ENCODE data around the gene SF3B1.
A peak's percentile ranks its signal among the peaks of the same experiment; 100 is the strongest.

The SF3B1 gene

GRCh38 chr2:197427986-197428385 lies 6.8 kb downstream of the SF3B1 start:
- Mint-ChIP-seq H3K27me3 (no peaks in the 10 kb centered on the region), H3K9me3 (no peaks in the 10 kb centered on the region), H3K27ac (ENCODE audit: low read depth) (peak overlapping the region; percentile 91), H3K4me3 (peak overlapping the region; percentile 88), H3K36me3 (ENCODE audit: insufficient read depth) (peaks cover 25% of the 10 kb centered on the region), H3K4me1 (peaks cover 84% of the 10 kb centered on the region)
- DNase-seq (ENCODE audit: low spot score in 2 of 2) (no peak), ATAC-seq (replicated peaks; ENCODE audit: extremely low read depth, poor library complexity, severe bottlenecking) (no peak)

GRCh38 chr2:197426723-197427603 lies 7.9 kb downstream of the SF3B1 start:
- DNase-seq (ENCODE audit: low spot score in 2 of 2) (no peak), ATAC-seq (replicated peaks; ENCODE audit: extremely low read depth, poor library complexity, severe bottlenecking) (no peak)
- peaks cover 74% of the 10 kb centered on the region for H3K4me1 Mint-ChIP-seq
- peak overlapping the region; percentile 42 for H3K4me3 Mint-ChIP-seq
- H3K27ac Mint-ChIP-seq (ENCODE audit: low read depth), result peak overlapping the region; percentile 50
- H3K36me3 Mint-ChIP-seq (ENCODE audit: insufficient read depth), result peaks cover 34% of the 10 kb centered on the region
- no peaks in the 10 kb centered on the region for H3K27me3 Mint-ChIP-seq
- H3K9me3 Mint-ChIP-seq, result no peaks in the 10 kb centered on the region

DNA sequence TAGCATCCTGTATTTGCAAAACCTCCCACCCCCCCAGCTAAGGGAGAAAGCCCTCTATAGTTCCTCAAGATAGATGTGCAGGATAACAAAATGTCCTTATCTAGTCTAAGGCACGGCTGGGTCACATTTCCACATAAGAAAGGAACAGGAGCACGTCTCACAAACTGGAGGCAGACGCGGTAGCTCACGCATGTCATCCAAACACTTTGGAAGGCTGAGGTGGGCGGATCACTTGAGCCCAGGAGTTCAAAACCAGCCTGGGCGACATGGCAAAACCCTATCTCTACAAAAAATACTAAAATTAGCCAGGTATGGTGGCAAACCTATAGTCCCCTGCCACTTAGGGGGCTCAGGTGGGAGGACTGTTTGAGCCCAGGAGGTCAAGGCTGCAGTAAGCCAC lies 9.3 kb downstream of the SF3B1 start:
- Mint-ChIP-seq H3K36me3 (ENCODE audit: insufficient read depth) (peaks cover 42% of the 10 kb centered on the region), H3K4me1 (peaks cover 60% of the 10 kb centered on the region), H3K27ac (ENCODE audit: low read depth) (peak overlapping the region; percentile 50), H3K27me3 (no peaks in the 10 kb centered on the region), H3K4me3 (peak overlapping the region; percentile 42), H3K9me3 (no peaks in the 10 kb centered on the region)
- ATAC-seq (replicated peaks; ENCODE audit: extremely low read depth, poor library complexity, severe bottlenecking) (no peak), DNase-seq (ENCODE audit: low spot score in 2 of 2) (no peak)

DNA sequence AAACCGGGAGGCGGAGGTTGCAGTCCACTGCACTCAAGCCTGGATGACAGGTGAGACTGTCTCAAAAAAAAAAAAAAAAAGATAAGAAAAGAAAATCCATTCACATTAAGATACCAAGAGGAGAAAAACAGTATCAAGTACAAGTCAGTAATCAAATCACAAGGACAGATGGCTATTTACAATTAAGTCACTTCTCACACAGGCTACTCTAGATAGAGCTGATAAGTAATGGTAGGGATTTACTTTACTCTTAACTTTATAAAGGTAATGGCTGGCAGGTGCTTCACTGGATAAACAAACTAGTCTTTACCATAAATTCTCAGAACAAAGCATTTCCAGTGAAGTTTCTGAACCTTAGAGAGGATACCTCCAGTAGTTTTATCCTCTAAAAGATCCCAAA lies 11.5 kb downstream of the SF3B1 start:
- H3K9me3 Mint-ChIP-seq, result no peaks in the 10 kb centered on the region
- H3K27me3 Mint-ChIP-seq, result no peaks in the 10 kb centered on the region
- ATAC-seq (replicated peaks; ENCODE audit: extremely low read depth, poor library complexity, severe bottlenecking) (no peak), DNase-seq (ENCODE audit: low spot score in 2 of 2) (no peak)
- H3K4me1 Mint-ChIP-seq, result peaks cover 38% of the 10 kb centered on the region
- H3K27ac Mint-ChIP-seq (ENCODE audit: low read depth), result peak overlapping the region; percentile 13
- no peak overlapping the region for H3K4me3 Mint-ChIP-seq
- H3K36me3 Mint-ChIP-seq (ENCODE audit: insufficient read depth), result peaks cover 48% of the 10 kb centered on the region

DNA sequence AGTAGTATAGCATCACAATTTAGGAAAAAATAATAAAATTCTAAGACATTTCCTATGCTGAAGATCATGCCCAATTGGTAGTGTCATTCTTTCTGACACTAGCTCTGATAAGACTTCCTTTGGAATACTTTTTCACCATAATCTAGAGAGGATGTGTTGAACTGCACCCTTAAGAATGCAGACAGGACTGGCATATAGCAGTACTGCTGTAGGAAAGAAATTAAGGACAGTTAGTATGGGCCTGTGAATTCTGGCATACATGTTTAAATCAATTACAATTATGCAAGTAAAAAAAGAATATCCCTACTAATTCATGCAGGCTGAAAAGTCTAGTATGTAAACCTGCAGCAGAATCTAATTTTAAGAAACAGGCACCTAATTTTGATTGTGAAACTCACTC lies 15.4 kb downstream of the SF3B1 start:
- H3K4me3 Mint-ChIP-seq, result no peak overlapping the region
- H3K27ac Mint-ChIP-seq (ENCODE audit: low read depth), result peak overlapping the region; percentile 41
- peaks cover 11% of the 10 kb centered on the region for H3K4me1 Mint-ChIP-seq
- no peak for ATAC-seq (replicated peaks; ENCODE audit: extremely low read depth, poor library complexity, severe bottlenecking)
- peaks cover 76% of the 10 kb centered on the region for H3K36me3 Mint-ChIP-seq (ENCODE audit: insufficient read depth)
- no peaks in the 10 kb centered on the region for H3K27me3 Mint-ChIP-seq
- H3K9me3 Mint-ChIP-seq, result no peaks in the 10 kb centered on the region
- DNase-seq (ENCODE audit: low spot score in 2 of 2), result no peak

- peaks cover 76% of the 10 kb centered on the region for H3K36me3 Mint-ChIP-seq (ENCODE audit: insufficient read depth)
- H3K9me3 Mint-ChIP-seq, result no peaks in the 10 kb centered on the region
- H3K4me3 Mint-ChIP-seq, result no peak overlapping the region
- H3K27me3 Mint-ChIP-seq, result no peaks in the 10 kb centered on the region
- DNase-seq (ENCODE audit: low spot score in 2 of 2) (no peak), ATAC-seq (replicated peaks; ENCODE audit: extremely low read depth, poor library complexity, severe bottlenecking) (no peak)
- H3K4me1 Mint-ChIP-seq, result peaks cover 6% of the 10 kb centered on the region
- H3K27ac Mint-ChIP-seq (ENCODE audit: low read depth), result no peak overlapping the region
Measured at GRCh38 chr2:197416268-197416667, 18.6 kb downstream of the SF3B1 start.

- Mint-ChIP-seq H3K27ac (ENCODE audit: low read depth) (peak overlapping the region; percentile 43), H3K4me1 (peaks cover 6% of the 10 kb centered on the region), H3K36me3 (ENCODE audit: insufficient read depth) (peaks cover 75% of the 10 kb centered on the region)
Measured at GRCh38 chr2:197414515-197414914, 20.3 kb downstream of the SF3B1 start.

GRCh38 chr2:197414039-197414438 lies 20.8 kb downstream of the SF3B1 start:
- Mint-ChIP-seq H3K36me3 (ENCODE audit: insufficient read depth) (peaks cover 78% of the 10 kb centered on the region), H3K27ac (ENCODE audit: low read depth) (peak overlapping the region; percentile 43)

More at GRCh38 chr2:197414515-197414914, 20.3 kb downstream of the SF3B1 start:
- no peak overlapping the region for H3K4me3 Mint-ChIP-seq
- ATAC-seq (replicated peaks; ENCODE audit: extremely low read depth, poor library complexity, severe bottlenecking), result no peak
- no peak for DNase-seq (ENCODE audit: low spot score in 2 of 2)
- H3K9me3 Mint-ChIP-seq, result no peaks in the 10 kb centered on the region
- H3K27me3 Mint-ChIP-seq, result no peaks in the 10 kb centered on the region

GRCh38 chr2:197405582-197405981 lies 29.2 kb downstream of the SF3B1 start:
- DNase-seq (ENCODE audit: low spot score in 2 of 2), result no peak
- H3K4me3 Mint-ChIP-seq, result no peak overlapping the region
- H3K4me1 Mint-ChIP-seq, result no peaks in the 10 kb centered on the region
- H3K9me3 Mint-ChIP-seq, result no peaks in the 10 kb centered on the region
- no peaks in the 10 kb centered on the region for H3K27me3 Mint-ChIP-seq
- H3K36me3 Mint-ChIP-seq (ENCODE audit: insufficient read depth), result peaks cover 81% of the 10 kb centered on the region
- ATAC-seq (replicated peaks; ENCODE audit: extremely low read depth, poor library complexity, severe bottlenecking), result no peak
- no peak overlapping the region for H3K27ac Mint-ChIP-seq (ENCODE audit: low read depth)

More at GRCh38 chr2:197414039-197414438, 20.8 kb downstream of the SF3B1 start:
- no peak for ATAC-seq (replicated peaks; ENCODE audit: extremely low read depth, poor library complexity, severe bottlenecking)
- no peak overlapping the region for H3K4me3 Mint-ChIP-seq
- no peak for DNase-seq (ENCODE audit: low spot score in 2 of 2)
- no peaks in the 10 kb centered on the region for H3K9me3 Mint-ChIP-seq
- H3K4me1 Mint-ChIP-seq, result peaks cover 6% of the 10 kb centered on the region
- H3K27me3 Mint-ChIP-seq, result no peaks in the 10 kb centered on the region

DNA sequence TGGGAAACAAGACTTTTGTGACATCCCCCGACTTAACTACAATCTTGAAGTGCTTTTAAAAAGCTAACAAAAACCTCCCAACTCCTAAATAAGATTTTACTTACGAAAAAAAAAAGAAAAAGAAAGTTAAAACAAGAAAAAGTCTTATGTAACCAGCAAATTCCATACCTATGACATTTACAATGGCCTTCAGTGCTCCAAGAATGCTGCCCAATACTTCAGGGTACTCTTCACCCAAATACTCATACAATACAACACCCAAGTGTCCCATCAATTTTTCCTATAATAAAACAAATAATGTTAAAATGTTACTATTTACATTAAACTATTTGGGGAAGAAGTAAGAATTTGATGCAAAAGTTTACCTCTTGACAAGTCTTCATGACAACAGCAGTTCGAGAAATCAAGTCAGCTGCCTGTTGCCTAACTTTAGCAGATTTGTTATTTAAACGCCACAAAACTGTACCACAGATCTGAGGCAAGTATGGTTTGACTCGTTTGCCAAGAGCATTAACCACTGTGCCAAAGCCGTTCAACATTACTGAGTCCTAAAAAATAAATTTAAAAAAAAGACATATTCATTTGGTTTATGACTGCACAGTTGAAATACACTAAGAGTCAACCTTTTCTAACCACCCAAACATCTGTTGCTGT lies 34.8 kb downstream of the SF3B1 start:
- no peak for ATAC-seq (replicated peaks; ENCODE audit: extremely low read depth, poor library complexity, severe bottlenecking)
- peaks cover 90% of the 10 kb centered on the region for H3K36me3 Mint-ChIP-seq (ENCODE audit: insufficient read depth)
- no peak for DNase-seq (ENCODE audit: low spot score in 2 of 2)

GRCh38 chr2:197398913-197399312 lies 35.9 kb downstream of the SF3B1 start:
- Mint-ChIP-seq H3K27me3 (no peaks in the 10 kb centered on the region), H3K27ac (ENCODE audit: low read depth) (no peak overlapping the region)

More for the DNA sequence above, 34.8 kb downstream of the SF3B1 start:
- no peak overlapping the region for H3K4me3 Mint-ChIP-seq
- no peaks in the 10 kb centered on the region for H3K9me3 Mint-ChIP-seq
- no peaks in the 10 kb centered on the region for H3K27me3 Mint-ChIP-seq
- peak overlapping the region; percentile 80 for H3K27ac Mint-ChIP-seq (ENCODE audit: low read depth)
- H3K4me1 Mint-ChIP-seq, result peaks cover 5% of the 10 kb centered on the region

DNA sequence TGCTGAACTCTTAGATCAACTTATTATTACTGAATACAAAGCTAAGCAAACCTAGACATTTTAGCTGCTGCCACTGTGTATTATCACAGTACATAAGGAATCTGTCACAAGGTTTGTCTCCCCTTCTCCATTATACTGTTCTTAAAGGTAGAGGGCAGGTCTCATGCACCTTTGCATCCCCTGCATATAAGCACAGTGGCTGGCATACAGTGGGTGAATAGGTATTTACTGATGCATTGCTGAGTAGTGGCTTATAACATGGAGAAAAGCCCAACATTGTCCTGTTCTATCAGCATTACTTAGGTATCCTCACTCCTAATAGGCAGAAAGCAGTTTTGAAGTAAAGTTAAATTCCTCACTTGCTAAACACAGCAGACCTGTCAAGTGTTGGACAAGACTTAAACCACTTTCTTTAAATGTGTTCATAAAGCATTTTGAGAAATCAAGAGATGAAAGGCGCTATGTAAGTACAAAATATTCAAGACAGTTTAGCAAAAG lies 43.6 kb downstream of the SF3B1 start:
- peaks cover 5% of the 10 kb centered on the region for H3K4me1 Mint-ChIP-seq
- H3K9me3 Mint-ChIP-seq, result no peaks in the 10 kb centered on the region
- no peak overlapping the region for H3K4me3 Mint-ChIP-seq
- H3K36me3 Mint-ChIP-seq (ENCODE audit: insufficient read depth), result peaks cover 43% of the 10 kb centered on the region
- ATAC-seq (replicated peaks; ENCODE audit: extremely low read depth, poor library complexity, severe bottlenecking) (no peak), DNase-seq (ENCODE audit: low spot score in 2 of 2) (no peak)
- H3K27ac Mint-ChIP-seq (ENCODE audit: low read depth), result no peak overlapping the region
- no peaks in the 10 kb centered on the region for H3K27me3 Mint-ChIP-seq

More at GRCh38 chr2:197398913-197399312, 35.9 kb downstream of the SF3B1 start:
- no peak overlapping the region for H3K4me3 Mint-ChIP-seq
- no peak for DNase-seq (ENCODE audit: low spot score in 2 of 2)
- no peaks in the 10 kb centered on the region for H3K9me3 Mint-ChIP-seq
- H3K36me3 Mint-ChIP-seq (ENCODE audit: insufficient read depth), result peaks cover 92% of the 10 kb centered on the region
- no peak for ATAC-seq (replicated peaks; ENCODE audit: extremely low read depth, poor library complexity, severe bottlenecking)
- peaks cover 5% of the 10 kb centered on the region for H3K4me1 Mint-ChIP-seq

Data from central memory CD8-positive, alpha-beta T cell (primary cell).